Smooth muscle cell (in vitro differentiated cells): ENCODE results near the gene DAGLB. TPM values are rescaled to one million over a fixed set of nuclear protein-coding genes. Genes with fewer than 3 reads are reported as not detected.

Experiments
- DNase-seq: peaks from one replicate; lab custom pipeline; 2025; ENCODE audit not compliant: unreplicated experiment; lab: John Stamatoyannopoulos, UW
- H2AFZ ChIP-seq: fragments of 200-600 bp; sonication (generic); 2 replicates; pipeline ENCODE4 v1.6.0; 2016; ENCODE audit warnings: antibody characterized with exemption, low read depth, mild to moderate bottlenecking
- H3F3A ChIP-seq: fragments of 200-600 bp; sonication (generic); 2 replicates; pipeline ENCODE4 v1.6.0; 2017; ENCODE audit warnings: antibody characterized with exemption, low read depth
- H3K27ac ChIP-seq: fragments of 200-600 bp; sonication (generic); 2 replicates; pipeline ENCODE4 v1.5.1; 2016; ENCODE audit warnings: low read depth, mild to moderate bottlenecking
- H3K27me3 ChIP-seq: fragments of 200-600 bp; sonication (generic); 2 replicates; pipeline ENCODE4 v1.6.1; 2016; ENCODE audit warnings: low read depth, mild to moderate bottlenecking
- H3K36me3 ChIP-seq: fragments of 200-600 bp; sonication (generic); 2 replicates; pipeline ENCODE4 v1.5.1; 2016; ENCODE audit warnings: low read depth
- H3K4me1 ChIP-seq: fragments of 200-600 bp; sonication (generic); 2 replicates; pipeline ENCODE4 v1.5.1; 2016; ENCODE audit warnings: low read depth
- H3K4me2 ChIP-seq: fragments of 200-600 bp; sonication (generic); 2 replicates; pipeline ENCODE4 v1.6.0; 2016; ENCODE audit warnings: mild to moderate bottlenecking
- H3K4me3 ChIP-seq: fragments of 200-600 bp; sonication (generic); 2 replicates; pipeline ENCODE4 v1.5.1; 2016; ENCODE audit warnings: mild to moderate bottlenecking
- H3K79me2 ChIP-seq: fragments of 200-600 bp; sonication (generic); 2 replicates; pipeline ENCODE4 v1.6.0; 2016; ENCODE audit warnings: low read depth, mild to moderate bottlenecking
- H3K9ac ChIP-seq: fragments of 200-600 bp; sonication (generic); 2 replicates; pipeline ENCODE4 v1.6.0; 2016; ENCODE audit warnings: low read depth
- H3K9me3 ChIP-seq: fragments of 200-600 bp; sonication (generic); replicated peaks from 2 replicates; pipeline ENCODE4 v1.5.1; 2016; ENCODE audit warnings: low read depth
- H4K20me1 ChIP-seq: fragments of 200-600 bp; sonication (generic); 2 replicates; pipeline ENCODE4 v1.6.0; 2016; ENCODE audit warnings: low read depth
- CTCF ChIP-seq: fragments of 200-600 bp; sonication (generic); IDR thresholded peaks from 2 replicates; pipeline ENCODE4 v1.5.1; 2017; ENCODE audit warnings: borderline replicate concordance, mild to moderate bottlenecking, antibody characterized with exemption; ENCODE audit not compliant: insufficient read depth, poor library complexity, severe bottlenecking
- WGBS: methylation state at CpG from one replicate; pipeline ENCODE4 v1.1.7; 2016; ENCODE audit warnings: low lambda C conversion rate; 5-methylcytosine and 5-hydroxymethylcytosine counted together
- polyA plus RNA-seq: library from polyadenylated mRNA; unstranded; fragments of >200 nt; fragmentation: Nextera tagmentation; extraction: Ambion mirVana; gene quantifications from 2 replicates; pipeline ENCODE4 v1.2.1, GENCODE V29; 2016
- total RNA-seq: library from RNA; depleted of rRNA; stranded (reverse); fragments of >200 nt; gene quantifications from 2 replicates; pipeline ENCODE4 v1.2.3, GENCODE V29; 2014

Gene DAGLB
- total and polyA plus RNA-seq, 2 experiments from 2014 or later = 14.1 to 21.3 TPM

DNA sequence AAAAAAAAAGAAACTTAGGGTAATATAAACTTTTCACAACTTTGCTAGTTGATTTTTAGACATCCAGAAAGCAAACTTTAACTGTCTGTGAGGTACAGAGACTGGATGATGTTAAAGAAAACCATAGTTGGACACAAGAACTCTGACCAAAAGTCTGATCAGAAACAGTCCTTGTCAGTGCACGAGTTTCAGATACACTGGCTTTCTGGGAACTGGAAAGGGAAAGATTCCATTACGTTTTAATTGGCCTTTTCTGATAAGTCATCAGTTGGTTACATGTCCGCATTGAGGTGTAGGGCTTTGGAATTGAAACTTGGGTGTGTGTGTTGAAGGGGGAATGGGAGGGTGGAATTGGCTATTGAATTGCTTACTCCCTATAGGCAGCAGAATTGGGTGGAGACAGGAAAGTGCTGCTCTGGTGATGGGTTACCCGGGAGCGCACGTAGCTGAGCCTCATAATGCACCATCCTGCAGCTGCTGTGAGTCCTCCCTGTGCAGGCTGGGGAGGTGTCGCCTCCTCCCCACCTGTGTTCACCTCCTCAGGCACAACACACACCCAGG lies 59.9 kb downstream of the DAGLB start:
- Histone ChIP-seq H2AFZ (no peak overlapping the region), H3K79me2 (peaks cover 96% of the 10 kb centered on the region), H3K27ac (peak overlapping the region; percentile 90), H4K20me1 (peaks cover 98% of the 10 kb centered on the region), H3K27me3 (no peaks in the 10 kb centered on the region), H3F3A (peaks cover 23% of the 10 kb centered on the region), H3K36me3 (peaks cover 7% of the 10 kb centered on the region), H3K4me1 (peaks cover 12% of the 10 kb centered on the region), H3K4me2 (no peak overlapping the region), H3K9ac (no peak overlapping the region), H3K9me3 (no peaks in the 10 kb centered on the region), H3K4me3 (no peak overlapping the region)
- 97% methylated on average over 7 of the region's 7 CpGs for WGBS
- TF ChIP-seq CTCF = no peak
- DNase-seq = no peak

- H3K9ac ChIP-seq = no peak overlapping the region
- peaks cover 96% of the 10 kb centered on the region for H3K79me2 ChIP-seq
- no peak overlapping the region for H2AFZ ChIP-seq
- no peaks in the 10 kb centered on the region for H3K9me3 ChIP-seq
- 98% methylated on average over 3 of the region's 3 CpGs for WGBS
- peaks cover 5% of the 10 kb centered on the region for H3K36me3 ChIP-seq
- no peak for DNase-seq
- peak overlapping the region; percentile 90 for H3K27ac ChIP-seq
- TF ChIP-seq CTCF = no peak
- peaks cover 30% of the 10 kb centered on the region for H3F3A ChIP-seq
- H3K4me2 ChIP-seq = no peak overlapping the region
- H3K27me3 ChIP-seq = no peaks in the 10 kb centered on the region
- peaks cover 12% of the 10 kb centered on the region for H3K4me1 ChIP-seq
- peaks cover 98% of the 10 kb centered on the region for H4K20me1 ChIP-seq
- no peak overlapping the region for H3K4me3 ChIP-seq
Measured at GRCh38 chr7:6386779-6387178, 61.0 kb downstream of the DAGLB start.

- H3K79me2 ChIP-seq = peaks cover 96% of the 10 kb centered on the region
- no peaks in the 10 kb centered on the region for H3K9me3 ChIP-seq
- peak overlapping the region; percentile 90 for H3K27ac ChIP-seq
- 68% methylated on average over 4 of the region's 4 CpGs for WGBS
- H4K20me1 ChIP-seq = peaks cover 98% of the 10 kb centered on the region
- H3K4me2 ChIP-seq = peak overlapping the region; percentile 54
- no peaks in the 10 kb centered on the region for H3K27me3 ChIP-seq
- H3K4me3 ChIP-seq = no peak overlapping the region
- peaks cover 5% of the 10 kb centered on the region for H3K36me3 ChIP-seq
- no peak overlapping the region for H2AFZ ChIP-seq
- H3F3A ChIP-seq = peaks cover 30% of the 10 kb centered on the region
- no peak for DNase-seq
- peak overlapping the region; percentile 66 for H3K9ac ChIP-seq
- no peak for TF ChIP-seq CTCF
- peaks cover 12% of the 10 kb centered on the region for H3K4me1 ChIP-seq
Measured at GRCh38 chr7:6385909-6386560, 61.7 kb downstream of the DAGLB start.
